Activated T-cell treated with anti-CD3 and anti-CD28 coated beads, Interleukin-2, amount 50 U/mL, for 72 hours (primary cell): ENCODE data around the gene IER5L. TPM values are rescaled to one million over a fixed set of nuclear protein-coding genes. Genes with fewer than 3 reads are reported as not detected.

Source experiments
- ATAC-seq, 2 donors: fragments of 150-1000 bp; cut with Tn5 transposase; replicated peaks in 1 of 2; 2 replicates each; pipeline ENCODE4 v1.10.0; 2021; ENCODE audit warnings: moderate library complexity in 2 of 2, mild to moderate bottlenecking in 1 of 2
- DNase-seq, 2 donors: peaks; one replicate each; pipeline ENCODE4 v3.0.0; 2021 to 2022; ENCODE audit warnings: mixed read lengths in 1 of 2
- H3K27ac Mint-ChIP-seq: one replicate; pipeline ENCODE4 v1.8.0; 2022; ENCODE audit warnings: mild to moderate bottlenecking, moderate library complexity, mixed read lengths
- H3K27me3 Mint-ChIP-seq: one replicate; pipeline ENCODE4 v1.8.0; 2022; ENCODE audit warnings: low read depth, mixed read lengths
- H3K36me3 Mint-ChIP-seq, 2 donors: one replicate each; pipeline ENCODE4 v1.8.0; 2022; ENCODE audit warnings: mixed read lengths in 2 of 2, mild to moderate bottlenecking in 1 of 2; ENCODE audit not compliant: insufficient read depth in 2 of 2
- H3K4me1 Mint-ChIP-seq: one replicate; pipeline ENCODE4 v1.8.0; 2022; ENCODE audit warnings: low read depth, mixed read lengths
- H3K4me3 Mint-ChIP-seq, 2 donors: one replicate each; pipeline ENCODE4 v1.8.0; 2022; ENCODE audit warnings: mild to moderate bottlenecking in 2 of 2, mixed read lengths in 2 of 2, moderate library complexity in 2 of 2
- H3K9me3 Mint-ChIP-seq, 2 donors: one replicate each; pipeline ENCODE4 v1.8.0; 2022; ENCODE audit warnings: mixed read lengths in 2 of 2
- total RNA-seq, 2 donors: library from RNA; stranded (reverse); gene quantifications; one replicate each; pipeline ENCODE4 v1.2.3, GENCODE V29; 2022

Gene IER5L
- total RNA-seq, 2 donors from 2014 or later, result 4.2 to 4.6 TPM

DNA sequence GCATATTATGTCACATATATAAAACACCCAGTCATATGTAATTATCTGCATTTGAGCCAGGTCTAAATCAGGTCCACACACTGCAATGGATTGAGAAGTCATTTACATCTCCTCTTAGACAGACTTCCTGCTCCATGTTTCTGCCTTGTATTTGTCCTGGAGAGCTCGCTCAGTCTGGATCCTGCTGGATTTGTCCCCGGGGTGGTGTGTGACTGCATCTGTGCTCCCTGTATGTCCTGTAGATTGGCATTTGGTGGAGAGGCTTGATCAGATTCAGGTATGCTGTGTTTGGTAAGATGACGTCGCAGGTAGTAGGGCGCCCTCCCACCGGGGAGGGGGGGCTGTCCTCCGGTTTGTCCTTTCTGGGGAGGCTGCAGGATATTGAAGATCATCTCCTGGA is 33.6 kb upstream of the IER5L start:
- H3K9me3 Mint-ChIP-seq, result no peaks in the 10 kb centered on the region
- no peaks in the 10 kb centered on the region for H3K36me3 Mint-ChIP-seq
- no peak overlapping the region for H3K27ac Mint-ChIP-seq
- ATAC-seq (no peak), DNase-seq (no peak)
- peaks cover 22% of the 10 kb centered on the region for H3K4me1 Mint-ChIP-seq
- H3K4me3 Mint-ChIP-seq, result no peak overlapping the region
- H3K27me3 Mint-ChIP-seq, result no peaks in the 10 kb centered on the region

DNA sequence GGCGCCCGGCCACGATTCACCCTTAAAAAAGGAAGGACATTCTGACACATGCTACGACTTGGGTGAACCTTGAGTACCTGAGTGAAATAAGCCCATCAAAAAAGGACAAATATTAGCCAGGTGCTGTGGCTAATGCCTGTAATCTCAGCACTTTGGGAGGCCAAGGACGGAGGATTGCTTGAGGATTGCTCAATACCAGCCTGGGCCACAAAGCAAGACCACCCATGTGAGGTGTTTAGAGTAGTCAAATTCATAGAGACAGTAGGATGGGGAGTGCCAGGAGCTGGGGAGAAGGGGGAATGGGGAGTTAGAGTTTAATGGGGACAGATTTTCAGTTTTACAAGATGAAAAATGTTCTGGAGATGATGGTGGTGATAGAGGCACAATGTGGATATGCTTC is 32.1 kb upstream of the IER5L start:
- H3K9me3 Mint-ChIP-seq, result no peaks in the 10 kb centered on the region
- no peak for ATAC-seq
- H3K4me1 Mint-ChIP-seq, result peaks cover 27% of the 10 kb centered on the region
- DNase-seq, result no peak
- H3K4me3 Mint-ChIP-seq, result no peak overlapping the region
- H3K27ac Mint-ChIP-seq, result no peak overlapping the region
- no peaks in the 10 kb centered on the region for H3K27me3 Mint-ChIP-seq
- H3K36me3 Mint-ChIP-seq, result no peaks in the 10 kb centered on the region

DNA sequence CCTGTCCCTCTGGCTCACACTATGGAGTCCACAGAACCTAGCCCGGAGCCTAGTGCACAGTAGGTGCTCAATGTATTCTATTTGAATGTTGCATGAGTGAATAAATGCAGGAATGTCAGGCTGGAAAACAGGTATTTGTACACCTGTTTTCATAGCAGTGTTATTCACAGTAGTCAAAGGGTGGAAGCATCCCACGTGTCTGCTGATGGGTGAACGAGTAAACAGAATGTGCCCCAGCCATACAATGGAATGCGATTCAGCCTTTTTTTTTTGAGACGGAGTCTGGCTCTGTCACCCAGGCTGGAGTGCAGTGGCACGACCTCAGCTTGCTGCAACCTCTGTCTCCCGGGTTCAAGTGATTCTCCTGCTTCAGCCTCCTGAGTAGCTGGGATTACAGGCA is 31.5 kb upstream of the IER5L start:
- H3K27me3 Mint-ChIP-seq, result no peaks in the 10 kb centered on the region
- ATAC-seq (no peak), DNase-seq (no peak)
- H3K9me3 Mint-ChIP-seq, result no peaks in the 10 kb centered on the region
- H3K4me1 Mint-ChIP-seq, result peaks cover 27% of the 10 kb centered on the region
- H3K27ac Mint-ChIP-seq, result no peak overlapping the region
- H3K36me3 Mint-ChIP-seq, result no peaks in the 10 kb centered on the region
- H3K4me3 Mint-ChIP-seq, result peak overlapping the region in 1 of 2 donors; percentile 73

DNA sequence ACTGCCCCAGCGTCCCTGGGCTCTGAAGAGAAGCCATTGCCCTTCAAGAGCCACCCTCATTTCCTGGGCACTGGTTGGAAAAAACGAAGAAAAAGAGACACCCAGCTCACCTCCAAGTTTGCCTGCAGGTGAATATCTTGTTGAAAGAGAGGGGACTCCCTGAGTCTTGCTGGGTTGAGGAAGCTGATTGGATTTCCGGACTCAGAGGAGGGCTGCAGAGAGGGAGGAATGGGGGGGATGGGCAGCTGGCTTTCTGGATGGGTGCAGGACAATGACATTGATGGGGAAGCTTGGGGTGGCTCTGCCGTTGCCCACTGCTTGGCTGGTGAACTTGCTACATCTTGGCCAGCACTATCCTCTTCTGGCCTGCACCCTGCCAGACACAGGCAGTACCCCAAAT is 31.0 kb upstream of the IER5L start:
- ATAC-seq, result no peak
- Mint-ChIP-seq H3K4me1 (peaks cover 27% of the 10 kb centered on the region), H3K27ac (peak overlapping the region; percentile 84), H3K36me3 (no peaks in the 10 kb centered on the region), H3K4me3 (peak overlapping the region; percentile 73 to 78), H3K27me3 (no peaks in the 10 kb centered on the region), H3K9me3 (no peaks in the 10 kb centered on the region)
- DNase-seq, result no peak

DNA sequence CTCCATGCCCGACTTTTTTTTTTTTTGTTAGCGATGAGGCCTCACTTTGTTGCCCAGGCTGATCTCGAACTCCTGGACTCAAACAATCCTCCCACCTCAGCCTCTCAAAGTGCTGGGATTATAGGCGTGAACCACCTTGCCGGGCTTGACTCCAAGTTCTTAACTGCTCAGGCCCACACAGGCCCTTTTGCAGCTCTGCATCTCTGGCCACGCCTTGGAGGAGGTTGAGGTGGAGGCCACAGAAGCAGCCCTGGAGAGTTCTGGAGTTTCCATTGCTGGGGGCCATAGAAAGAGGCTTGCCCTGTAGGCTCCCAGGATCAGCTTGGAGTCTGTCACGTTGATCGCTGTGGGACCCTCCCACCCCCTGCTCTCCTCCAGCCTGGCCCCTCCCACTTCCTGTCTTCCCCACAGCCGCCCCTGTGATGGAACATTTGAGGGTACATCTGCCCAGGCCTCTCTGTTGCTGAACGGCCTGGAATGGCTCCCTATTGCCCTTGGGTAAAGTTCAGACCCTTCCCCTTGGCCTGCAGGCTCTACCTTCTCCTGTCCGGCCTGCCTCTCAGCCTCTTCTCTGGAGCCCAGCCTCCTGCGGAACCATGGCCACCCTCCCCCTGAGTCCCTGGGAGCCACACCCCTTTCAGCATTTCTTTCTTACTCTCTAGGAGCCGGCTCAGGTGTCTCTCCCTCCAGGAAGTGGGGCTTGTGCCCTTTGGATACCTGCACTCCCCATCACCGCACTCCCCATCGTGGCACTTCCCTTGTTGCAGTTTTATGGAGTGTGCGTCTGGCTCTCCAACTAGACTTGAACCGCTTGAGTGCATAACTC is 30.4 kb upstream of the IER5L start:
- Mint-ChIP-seq H3K36me3 (no peaks in the 10 kb centered on the region), H3K4me1 (peaks cover 27% of the 10 kb centered on the region), H3K27me3 (no peaks in the 10 kb centered on the region), H3K27ac (peak overlapping the region; percentile 84), H3K9me3 (no peaks in the 10 kb centered on the region), H3K4me3 (peak overlapping the region; percentile 73 to 78)
- ATAC-seq, result peak; percentile 90 to 92
- DNase-seq, result peak; percentile 62 to 68

DNA sequence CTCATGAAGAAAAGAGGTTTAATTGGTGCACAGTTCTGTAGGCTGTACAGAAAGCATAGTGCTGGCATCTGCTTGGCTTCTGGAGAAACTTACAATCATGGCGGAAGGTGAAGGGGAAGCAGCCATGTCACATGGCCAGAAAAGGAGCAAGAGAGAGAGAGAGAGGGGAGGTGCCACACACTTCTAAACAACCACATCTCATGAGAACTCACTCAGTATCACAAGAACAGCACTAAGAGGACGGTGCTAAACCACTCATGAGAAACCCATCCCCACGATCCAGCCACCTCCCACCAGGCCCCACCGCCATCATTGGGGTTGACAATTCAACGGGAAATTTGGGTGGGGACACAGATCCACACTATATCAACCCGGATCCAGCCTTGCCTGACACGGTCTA is 28.8 kb upstream of the IER5L start:
- Mint-ChIP-seq H3K36me3 (no peaks in the 10 kb centered on the region), H3K27me3 (no peaks in the 10 kb centered on the region), H3K9me3 (no peaks in the 10 kb centered on the region), H3K4me1 (peaks cover 31% of the 10 kb centered on the region), H3K4me3 (no peak overlapping the region), H3K27ac (no peak overlapping the region)
- no peak for DNase-seq
- no peak for ATAC-seq

DNA sequence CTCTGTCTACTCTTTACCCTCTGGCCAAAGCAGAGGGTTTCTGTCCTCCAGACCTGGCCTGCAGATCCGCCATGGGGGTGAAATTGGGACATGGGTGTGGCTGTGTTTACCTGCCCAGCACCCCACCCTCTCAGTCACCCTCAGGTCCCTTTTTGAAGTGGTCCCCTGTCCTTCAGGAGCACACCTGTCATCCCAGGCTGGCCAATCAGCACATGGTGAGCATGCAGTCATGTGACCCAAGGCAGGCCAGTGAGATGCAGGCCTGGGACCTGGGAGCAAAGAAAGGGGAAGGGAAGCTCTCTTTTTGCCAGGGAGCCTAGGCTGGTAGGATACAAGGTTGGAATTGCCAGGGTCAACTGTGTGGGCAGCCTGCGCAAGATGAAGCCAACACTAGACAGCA is 28.3 kb upstream of the IER5L start:
- Mint-ChIP-seq H3K4me1 (peaks cover 31% of the 10 kb centered on the region), H3K9me3 (no peaks in the 10 kb centered on the region), H3K36me3 (no peaks in the 10 kb centered on the region), H3K4me3 (no peak overlapping the region), H3K27me3 (no peaks in the 10 kb centered on the region), H3K27ac (no peak overlapping the region)
- no peak for DNase-seq
- ATAC-seq, result no peak

DNA sequence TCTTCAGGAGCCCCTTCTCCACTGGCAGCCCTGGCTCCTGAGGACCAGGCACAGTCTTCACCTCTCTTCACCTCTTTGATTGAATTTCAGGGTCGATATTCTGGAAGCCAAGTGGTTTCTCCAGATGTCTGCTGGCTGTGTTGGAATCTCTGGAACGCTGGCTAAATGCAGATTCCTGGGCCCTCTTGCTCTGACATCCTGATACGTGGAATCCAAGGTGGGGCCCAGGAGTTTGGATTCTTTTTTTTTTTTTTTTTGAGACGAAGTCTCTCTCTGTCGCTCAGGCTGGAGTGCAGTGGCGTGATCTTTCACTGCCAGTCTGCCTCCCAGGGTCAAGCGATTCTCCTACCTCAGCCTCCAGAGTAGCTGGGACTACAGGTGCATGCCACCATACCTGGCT is 26.8 kb upstream of the IER5L start:
- Mint-ChIP-seq H3K27ac (no peak overlapping the region), H3K4me1 (peaks cover 31% of the 10 kb centered on the region), H3K36me3 (no peaks in the 10 kb centered on the region), H3K27me3 (no peaks in the 10 kb centered on the region), H3K4me3 (no peak overlapping the region), H3K9me3 (no peaks in the 10 kb centered on the region)
- DNase-seq, result no peak
- no peak for ATAC-seq

DNA sequence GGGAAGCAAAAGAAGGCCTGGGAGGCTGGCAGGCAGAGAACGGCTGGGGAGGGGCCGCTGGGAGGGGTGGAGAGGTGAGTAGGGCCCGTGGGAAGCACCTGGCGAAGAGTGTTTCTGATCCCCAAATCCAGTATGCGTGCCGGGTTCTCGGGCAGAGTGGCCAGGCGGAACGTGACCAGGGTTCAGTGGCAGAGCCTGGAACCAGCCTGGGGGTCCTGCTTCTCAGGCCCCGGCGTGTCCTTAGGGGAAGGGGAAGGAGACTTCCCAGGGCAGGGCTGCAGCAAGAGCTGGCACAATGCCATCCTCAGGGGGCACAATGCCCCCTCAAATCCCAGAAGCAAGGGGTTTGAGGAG is 25.5 kb upstream of the IER5L start:
- no peak for ATAC-seq
- Mint-ChIP-seq H3K27me3 (no peaks in the 10 kb centered on the region), H3K4me1 (peaks cover 25% of the 10 kb centered on the region), H3K9me3 (no peaks in the 10 kb centered on the region), H3K27ac (no peak overlapping the region), H3K36me3 (no peaks in the 10 kb centered on the region), H3K4me3 (peak overlapping the region; percentile 82 to 85)
- no peak for DNase-seq

DNA sequence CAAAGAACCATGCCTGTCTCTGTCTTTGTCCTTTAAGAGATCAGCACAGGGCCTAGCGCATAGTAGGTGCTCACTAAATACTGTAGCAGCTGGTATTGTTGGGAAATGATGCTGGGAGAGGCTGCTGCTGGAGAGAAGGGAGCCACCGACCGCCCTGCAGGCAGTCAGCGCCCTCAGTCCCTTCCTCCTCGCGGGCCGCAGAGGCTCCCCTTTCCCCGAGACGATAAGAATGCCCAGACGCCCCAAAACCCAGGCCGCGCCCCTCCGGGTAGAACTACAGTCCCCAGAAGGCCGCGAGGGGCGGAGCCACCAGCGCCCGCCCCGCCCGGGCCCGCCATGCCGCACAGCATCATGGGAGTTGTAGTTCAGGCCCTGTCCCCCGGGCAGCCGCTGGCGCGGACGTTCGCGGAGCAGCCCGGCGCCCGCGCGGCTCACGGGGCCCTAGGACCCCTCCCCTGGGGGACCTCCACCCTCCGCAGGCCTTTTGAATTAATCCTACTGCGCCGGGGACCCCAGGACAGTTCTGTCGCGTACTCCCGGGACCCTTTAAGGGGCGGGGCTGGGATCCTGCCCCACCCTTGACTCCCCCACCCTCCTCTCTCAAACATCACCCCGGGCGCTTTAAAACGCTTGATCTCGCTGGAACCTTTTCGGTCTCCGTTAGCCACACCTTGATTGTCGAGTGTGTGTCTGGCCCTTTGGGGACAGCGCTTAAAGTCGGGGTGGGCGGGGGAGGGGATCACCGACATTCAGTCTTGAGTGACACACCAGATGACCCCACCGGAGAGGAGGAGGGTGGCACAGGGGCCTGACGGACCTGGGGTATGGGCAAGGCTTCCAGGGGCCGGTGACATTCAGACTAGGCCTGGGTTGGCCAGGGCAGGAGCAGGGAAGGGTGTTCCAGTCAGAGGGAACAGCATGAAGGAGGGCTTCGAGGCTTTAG is 24.8 kb upstream of the IER5L start:
- ATAC-seq, result peak; percentile 98 to 99
- DNase-seq, result peak; percentile 93 to 96
- Mint-ChIP-seq H3K4me3 (peak overlapping the region; percentile 82 to 85), H3K36me3 (no peaks in the 10 kb centered on the region), H3K9me3 (no peaks in the 10 kb centered on the region), H3K27ac (peak overlapping the region; percentile 52), H3K4me1 (peaks cover 21% of the 10 kb centered on the region), H3K27me3 (no peaks in the 10 kb centered on the region)

DNA sequence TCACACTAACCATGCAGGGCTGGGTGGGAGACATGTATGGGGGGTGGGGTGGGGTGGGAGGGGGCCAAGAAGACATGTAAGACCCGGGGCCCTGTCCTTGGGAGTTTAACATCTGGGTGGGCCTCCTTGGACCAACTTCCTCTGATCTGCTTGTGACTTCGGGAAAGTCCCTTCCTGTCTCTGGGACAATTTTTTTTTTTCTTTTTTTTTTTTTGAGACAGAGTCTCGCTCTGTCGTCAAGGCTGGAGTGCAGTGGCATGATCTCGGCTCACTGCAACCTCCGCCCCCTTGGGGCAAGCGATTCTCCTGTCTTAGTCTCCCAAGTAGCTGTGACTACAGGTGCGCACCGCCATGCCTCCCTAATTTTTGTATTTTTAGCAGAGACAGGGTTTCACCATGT is 23.8 kb upstream of the IER5L start:
- Mint-ChIP-seq H3K9me3 (no peaks in the 10 kb centered on the region), H3K27me3 (no peaks in the 10 kb centered on the region), H3K27ac (no peak overlapping the region), H3K4me3 (no peak overlapping the region), H3K36me3 (no peaks in the 10 kb centered on the region), H3K4me1 (peaks cover 11% of the 10 kb centered on the region)
- ATAC-seq, result no peak
- DNase-seq, result no peak

DNA sequence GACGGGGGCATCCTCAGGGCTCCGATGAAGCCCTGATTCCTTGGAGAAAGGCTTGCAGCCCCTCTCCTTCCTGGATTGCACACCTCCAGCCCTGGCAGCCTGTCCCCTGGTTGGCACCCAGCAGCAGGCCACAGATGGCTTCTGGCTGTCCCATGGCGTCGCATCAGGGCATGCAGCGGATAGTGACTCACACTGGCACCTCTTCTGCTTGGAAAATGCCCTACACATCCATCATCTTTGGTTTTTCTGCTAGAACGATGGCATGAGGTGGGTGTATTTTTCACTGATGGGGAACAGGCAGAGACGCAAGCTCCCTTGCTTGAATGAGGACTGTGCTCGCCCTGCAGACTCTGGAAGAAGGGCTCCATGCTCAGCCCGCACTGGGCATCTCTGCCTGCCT is 23.2 kb upstream of the IER5L start:
- Mint-ChIP-seq H3K4me3 (no peak overlapping the region), H3K27me3 (no peaks in the 10 kb centered on the region), H3K4me1 (peaks cover 5% of the 10 kb centered on the region), H3K36me3 (no peaks in the 10 kb centered on the region), H3K9me3 (no peaks in the 10 kb centered on the region), H3K27ac (no peak overlapping the region)
- DNase-seq, result no peak
- ATAC-seq, result no peak

DNA sequence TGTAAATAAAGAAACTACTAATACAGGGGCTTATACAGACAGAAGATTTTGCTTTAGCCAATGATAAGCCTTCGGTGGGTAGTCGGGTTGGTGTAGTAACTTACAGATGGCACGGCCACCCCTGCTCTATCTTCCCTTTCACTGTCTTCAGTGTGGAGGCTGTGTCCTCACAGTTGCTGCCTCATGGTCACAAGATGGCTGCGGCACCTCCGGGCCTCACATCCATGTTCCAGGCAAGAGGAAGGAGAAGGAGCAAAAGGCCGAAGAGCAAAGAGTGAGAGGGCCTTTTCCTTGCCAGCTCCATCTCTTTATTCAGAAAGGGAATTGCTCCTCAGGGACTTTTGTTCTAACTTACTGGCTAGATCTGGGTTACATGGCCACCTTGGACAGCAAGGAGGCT is 22.2 kb upstream of the IER5L start:
- no peaks in the 10 kb centered on the region for H3K9me3 Mint-ChIP-seq
- H3K4me3 Mint-ChIP-seq, result no peak overlapping the region
- H3K36me3 Mint-ChIP-seq, result no peaks in the 10 kb centered on the region
- H3K4me1 Mint-ChIP-seq, result peaks cover 4% of the 10 kb centered on the region
- no peaks in the 10 kb centered on the region for H3K27me3 Mint-ChIP-seq
- H3K27ac Mint-ChIP-seq, result no peak overlapping the region
- ATAC-seq (no peak), DNase-seq (no peak)
